IPS-20b (cell line): ENCODE results near the gene NRDC.
"Not testable (repeated sequence)": the region's sequence is repeated elsewhere in the genome, so short reads cannot be mapped to it uniquely, and the experiment has no call there.

Experiments used
- H3K27ac ChIP-seq: one replicate; pipeline ENCODE4 v1.5.1; 2013; ENCODE audit warnings: low read length
- H3K27me3 ChIP-seq: 2 replicates; pipeline ENCODE4 v1.6.1; 2013; ENCODE audit warnings: mild to moderate bottlenecking, low read length, inconsistent platforms; ENCODE audit not compliant: insufficient read depth
- H3K36me3 ChIP-seq: 2 replicates; pipeline ENCODE4 v1.6.1; 2013; ENCODE audit warnings: low read depth, mild to moderate bottlenecking, inconsistent platforms, low read length, moderate library complexity; ENCODE audit not compliant: insufficient read depth
- H3K4me1 ChIP-seq: 2 replicates; pipeline ENCODE4 v1.6.1; 2013; ENCODE audit warnings: mild to moderate bottlenecking, control low read depth, inconsistent platforms, low read length, moderate library complexity; ENCODE audit not compliant: insufficient read depth
- H3K4me3 ChIP-seq: 2 replicates; pipeline ENCODE4 v1.5.1; 2013; ENCODE audit warnings: mild to moderate bottlenecking, low read length, inconsistent platforms
- H3K9ac ChIP-seq: 2 replicates; pipeline ENCODE4 v1.6.1; 2013; ENCODE audit warnings: low read depth, mild to moderate bottlenecking, inconsistent platforms, low read length, moderate library complexity
- H3K9me3 ChIP-seq: 2 replicates; pipeline ENCODE4 v1.6.1; 2013; ENCODE audit warnings: mild to moderate bottlenecking, low read depth, low read length, inconsistent platforms; ENCODE audit not compliant: insufficient read depth

NRDC gene

GRCh38 chr1:51877434-51878307, 856 bp downstream of the NRDC start:
- Histone ChIP-seq H3K9ac (peak overlapping the region; percentile 98), H3K4me1 (peaks cover 3% of the 10 kb centered on the region; the same call in 1 of the 2 replicates), H3K36me3 (peaks cover 5% of the 10 kb centered on the region; the same call in 1 of the 2 replicates), H3K9me3 (no peaks in the 10 kb centered on the region), H3K27ac (peak overlapping the region; percentile 97), H3K4me3 (peak overlapping the region; percentile 99), H3K27me3 (peaks cover 4% of the 10 kb centered on the region)

GRCh38 chr1:51875836-51876235, 2.7 kb downstream of the NRDC start:
- H3K36me3 ChIP-seq = peaks cover 5% of the 10 kb centered on the region; the same call in 1 of the 2 replicates
- H3K4me1 ChIP-seq = peaks cover 3% of the 10 kb centered on the region
- peak overlapping the region; percentile 32 for H3K27ac ChIP-seq
- no peaks in the 10 kb centered on the region for H3K27me3 ChIP-seq
- no peaks in the 10 kb centered on the region for H3K9me3 ChIP-seq
- peak overlapping the region; percentile 41 for H3K4me3 ChIP-seq
- H3K9ac ChIP-seq = no peak overlapping the region

DNA sequence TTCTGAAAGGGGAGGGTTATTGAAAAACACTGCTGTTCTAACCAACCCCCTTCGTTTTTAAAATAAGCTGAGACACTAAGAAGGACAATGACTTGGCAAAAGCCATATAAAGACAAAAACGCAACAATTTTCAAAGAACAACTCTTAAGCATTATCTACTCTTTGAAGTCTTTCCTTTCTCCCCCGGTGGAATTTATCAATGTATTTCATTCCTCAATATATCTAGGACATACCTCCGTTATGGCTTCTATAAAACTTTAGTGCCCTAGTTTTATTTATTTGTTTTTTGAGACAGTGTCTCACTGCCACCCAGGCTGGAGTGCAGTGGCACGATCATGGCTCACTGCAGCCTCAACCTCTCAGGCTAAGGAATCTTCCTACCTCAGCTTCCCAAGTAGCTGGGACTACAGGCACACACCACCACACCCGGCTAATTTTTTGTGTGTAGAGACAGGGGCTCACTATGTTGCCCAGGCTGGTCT, 3.2 kb downstream of the NRDC start:
- peaks cover 3% of the 10 kb centered on the region for H3K4me1 ChIP-seq
- peak overlapping the region; percentile 41; the same call in 1 of the 2 replicates for H3K4me3 ChIP-seq
- no peaks in the 10 kb centered on the region for H3K27me3 ChIP-seq
- H3K36me3 ChIP-seq = peaks cover 5% of the 10 kb centered on the region; the same call in 1 of the 2 replicates
- H3K9ac ChIP-seq = no peak overlapping the region; the same call in 1 of the 2 replicates
- no peaks in the 10 kb centered on the region for H3K9me3 ChIP-seq
- peak overlapping the region; percentile 32 for H3K27ac ChIP-seq

DNA sequence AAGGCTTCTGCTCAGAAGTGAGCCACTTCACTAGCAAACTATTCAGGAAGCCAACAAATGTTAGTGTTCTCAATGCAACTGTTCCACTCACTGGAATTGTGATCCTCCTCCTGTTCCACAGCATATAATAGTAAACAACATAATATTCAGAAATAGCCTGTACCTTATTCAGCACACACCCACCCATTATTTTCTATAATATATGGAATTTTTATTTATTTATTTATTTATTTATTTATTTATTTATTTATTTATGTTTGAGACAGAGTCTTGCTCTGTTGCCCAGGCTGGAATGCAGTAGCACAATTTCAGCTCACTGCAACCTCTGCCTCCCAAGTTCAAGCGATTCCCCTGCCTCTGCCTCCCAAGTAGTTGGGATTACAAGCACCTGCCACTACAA, 5.3 kb downstream of the NRDC start:
- H3K9ac ChIP-seq, H3K27ac ChIP-seq, H3K4me3 ChIP-seq, H3K27me3 ChIP-seq, H3K9me3 ChIP-seq, H3K4me1 ChIP-seq, H3K36me3 ChIP-seq: not testable (repeated sequence)

DNA sequence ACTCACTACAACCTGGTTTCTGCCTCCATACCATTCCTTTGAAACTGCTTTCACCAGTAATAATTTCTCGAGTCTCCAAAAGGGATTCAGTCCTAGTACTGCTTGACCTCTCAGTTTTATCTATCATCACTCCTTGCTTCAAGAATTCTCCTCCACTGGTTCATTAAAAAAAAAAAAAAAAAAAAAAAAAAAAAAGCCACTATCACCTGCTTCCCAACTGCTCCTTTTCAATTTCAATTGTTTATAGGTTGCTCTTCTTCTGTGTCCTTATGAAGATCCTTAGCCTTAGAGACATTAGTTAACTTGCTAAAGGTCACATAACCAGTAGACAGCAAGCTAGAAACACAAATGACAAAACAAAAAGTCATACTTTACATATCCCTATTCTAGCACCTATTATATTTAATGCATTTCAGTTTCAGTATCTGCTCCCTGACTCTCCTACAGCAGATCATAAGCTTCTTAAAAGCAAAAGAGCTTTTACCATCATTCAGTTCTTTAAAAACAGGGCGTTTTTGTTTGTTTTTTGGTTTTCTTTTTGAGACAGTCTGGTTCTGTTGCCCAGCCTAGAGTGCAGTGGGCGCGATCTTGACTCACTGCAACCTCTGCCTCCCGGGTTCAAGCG, 7.1 kb downstream of the NRDC start:
- peaks cover 3% of the 10 kb centered on the region for H3K4me1 ChIP-seq
- no peak overlapping the region for H3K27ac ChIP-seq
- no peaks in the 10 kb centered on the region for H3K27me3 ChIP-seq
- peaks cover 5% of the 10 kb centered on the region; the same call in 1 of the 2 replicates for H3K36me3 ChIP-seq
- no peak overlapping the region for H3K4me3 ChIP-seq
- H3K9me3 ChIP-seq = no peaks in the 10 kb centered on the region
- no peak overlapping the region for H3K9ac ChIP-seq

GRCh38 chr1:51870603-51871350, 7.8 kb downstream of the NRDC start:
- no peak overlapping the region for H3K9ac ChIP-seq
- H3K27me3 ChIP-seq = no peaks in the 10 kb centered on the region
- H3K9me3 ChIP-seq = no peaks in the 10 kb centered on the region
- H3K36me3 ChIP-seq = peaks cover 5% of the 10 kb centered on the region; the same call in 1 of the 2 replicates
- H3K4me1 ChIP-seq = peaks cover 3% of the 10 kb centered on the region
- no peak overlapping the region for H3K4me3 ChIP-seq
- H3K27ac ChIP-seq = no peak overlapping the region

DNA sequence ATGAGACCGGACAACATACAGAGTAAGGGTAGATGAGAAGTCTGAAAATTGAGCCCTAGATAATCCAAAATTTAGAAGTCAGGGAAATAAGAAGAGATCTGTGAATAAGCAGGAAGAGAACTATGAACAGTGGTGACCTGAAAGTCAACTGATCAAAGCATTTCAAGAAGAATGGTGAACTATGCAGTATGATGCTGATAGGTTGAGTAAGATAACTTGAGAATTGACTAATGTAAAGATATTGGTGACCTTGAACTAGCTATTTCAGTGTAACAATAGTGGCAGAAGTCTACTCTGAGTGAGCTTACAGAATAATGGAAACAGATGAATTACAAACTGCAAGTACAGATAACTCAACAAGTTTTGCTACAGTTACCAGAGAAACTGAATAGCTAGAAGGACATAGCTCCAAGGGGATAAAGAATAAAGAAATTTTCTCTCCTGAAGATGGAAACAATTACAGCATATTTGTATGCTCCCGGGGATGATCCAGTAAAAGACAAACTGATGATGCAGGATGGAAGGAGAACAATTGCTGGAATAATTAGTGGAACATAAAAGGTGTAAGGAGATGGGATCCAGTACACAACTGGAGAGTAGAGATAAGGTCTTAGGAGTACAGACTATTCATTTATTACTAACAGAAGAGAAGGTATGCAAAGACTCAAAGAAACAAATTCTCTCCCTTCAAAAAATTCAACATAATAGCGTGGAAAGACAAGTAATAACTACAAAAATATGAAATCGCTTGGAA, 10.9 kb downstream of the NRDC start:
- no peaks in the 10 kb centered on the region; the same call in 1 of the 2 replicates for H3K4me1 ChIP-seq
- H3K27ac ChIP-seq = no peak overlapping the region
- no peak overlapping the region for H3K9ac ChIP-seq
- H3K27me3 ChIP-seq = no peaks in the 10 kb centered on the region
- no peak overlapping the region for H3K4me3 ChIP-seq
- no peaks in the 10 kb centered on the region for H3K36me3 ChIP-seq
- no peaks in the 10 kb centered on the region for H3K9me3 ChIP-seq

- Histone ChIP-seq H3K36me3 (no peaks in the 10 kb centered on the region), H3K4me3 (no peak overlapping the region), H3K27ac (no peak overlapping the region), H3K4me1 (peaks cover 16% of the 10 kb centered on the region; the same call in 1 of the 2 replicates), H3K9me3 (no peaks in the 10 kb centered on the region), H3K9ac (no peak overlapping the region), H3K27me3 (no peaks in the 10 kb centered on the region)
These were observed 15.1 kb downstream of the NRDC start for GRCh38 chr1:51863384-51863783.

- H3K9ac ChIP-seq = no peak overlapping the region
- H3K9me3 ChIP-seq = no peaks in the 10 kb centered on the region
- peaks cover 17% of the 10 kb centered on the region; the same call in 1 of the 2 replicates for H3K4me1 ChIP-seq
- H3K27ac ChIP-seq = no peak overlapping the region
- no peaks in the 10 kb centered on the region for H3K36me3 ChIP-seq
- H3K4me3 ChIP-seq = no peak overlapping the region
- H3K27me3 ChIP-seq = no peaks in the 10 kb centered on the region
These were observed 16.9 kb downstream of the NRDC start for GRCh38 chr1:51861669-51862068.

DNA sequence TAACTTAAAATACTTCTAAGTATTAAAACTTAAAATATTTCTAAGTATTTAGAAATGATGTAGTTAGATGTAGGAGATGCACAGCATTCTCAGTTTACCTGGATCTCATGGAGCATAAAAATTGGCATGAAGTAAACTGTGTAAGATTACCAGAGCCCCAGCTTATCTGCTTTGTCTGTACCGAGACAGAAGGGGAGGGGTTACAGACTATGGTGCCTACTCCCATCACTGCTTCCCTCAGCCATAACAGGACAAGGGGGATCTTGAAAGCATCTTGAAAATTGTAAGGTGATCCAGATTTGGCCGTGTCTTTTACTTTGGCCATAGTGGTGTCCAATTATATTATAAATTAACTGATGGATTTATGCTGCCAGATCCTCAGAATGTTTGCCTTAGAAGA, 18.8 kb downstream of the NRDC start:
- Histone ChIP-seq H3K9me3 (no peaks in the 10 kb centered on the region), H3K9ac (0 out of 2 replicates have a peak overlapping the region, but pooled peaks have one; percentile 2), H3K27ac (no peak overlapping the region), H3K27me3 (no peaks in the 10 kb centered on the region), H3K4me3 (no peak overlapping the region), H3K36me3 (peaks cover 4% of the 10 kb centered on the region; the same call in 1 of the 2 replicates), H3K4me1 (peaks cover 17% of the 10 kb centered on the region)
